Esophagus squamous epithelium (tissue), 5 donors: ENCODE data around the gene ARHGAP11A. TPM values are rescaled to one million over a fixed set of nuclear protein-coding genes. Genes with fewer than 3 reads are reported as not detected.

Experiments used
- DNase-seq: peaks from one replicate; lab custom pipeline; 2025; lab: John Stamatoyannopoulos, UW
- H3K27ac ChIP-seq, 4 donors: fragments of 200-600 bp; sonication (generic); one replicate each; pipeline ENCODE4 v1.5.1; 2016 to 2019; ENCODE audit warnings: mild to moderate bottlenecking in 1 of 4
- H3K27me3 ChIP-seq, 4 donors: fragments of 200-600 bp; sonication (generic); 1 replicate in 3 of 4; 2 replicates in 1 of 4; pipeline versions ENCODE4 v1.5.1 to v1.6.0; 2017 to 2021; ENCODE audit warnings: antibody characterized with exemption in 1 of 4
- H3K36me3 ChIP-seq, 3 donors: fragments of 200-600 bp; sonication (generic); one replicate each; pipeline ENCODE4 v1.5.1; 2016 to 2019
- H3K4me1 ChIP-seq, 3 donors: fragments of 200-600 bp; sonication (generic); one replicate each; pipeline ENCODE4 v1.5.1; 2017 to 2019
- H3K4me3 ChIP-seq, 4 donors: fragments of 200-600 bp; sonication (generic); 1 replicate in 3 of 4; 2 replicates in 1 of 4; pipeline ENCODE4 v1.5.1; 2016 to 2019; ENCODE audit warnings: mild to moderate bottlenecking in 2 of 4, moderate library complexity in 1 of 4
- H3K9me3 ChIP-seq, 3 donors: fragments of 200-600 bp; sonication (generic); one replicate each; pipeline ENCODE4 v1.5.1; 2016 to 2019
- CTCF ChIP-seq, 6 experiments: fragments of 450-650 bp in 4 of 6; fragments of 200-600 bp in 2 of 6; sonication (generic) in 2 of 6; IDR thresholded peaks; one replicate each; pipeline ENCODE4 v1.5.1; 2016 to 2019; ENCODE audit warnings: antibody characterized with exemption in 6 of 6, mild to moderate bottlenecking in 4 of 6, moderate library complexity in 4 of 6
- POLR2A ChIP-seq, 4 donors: fragments of 450-650 bp; IDR thresholded peaks; one replicate each; pipeline ENCODE4 v1.6.1; 2017; ENCODE audit warnings: antibody characterized with exemption in 4 of 4, mild to moderate bottlenecking in 4 of 4, moderate library complexity in 3 of 4
- WGBS, 2 donors: methylation state at CpG; one replicate each; pipeline ENCODE4 v1.1.5; 2018; 5-methylcytosine and 5-hydroxymethylcytosine counted together
- intact Hi-C: fragments of 100-400 bp; cut with DNase I; formaldehyde crosslinking; loops from one replicate; pipeline ENCODE4 v1.15.0; 2022
- total RNA-seq, 4 donors: library from RNA; depleted of rRNA; stranded (reverse); fragments of >200 nt; gene quantifications; one replicate each; pipeline ENCODE4 v1.1.0, GENCODE V29; 2016
- donor health status: DM: yes; HTN: yes; CAD: no.

ARHGAP11A gene
- total RNA-seq, 4 donors from 2014 or later = 4.7 to 17.4 (median 8.1) TPM

GRCh38 chr15:32668942-32669341, 53.6 kb downstream of the ARHGAP11A start:
- intact Hi-C loops = no loop called here
- TF ChIP-seq CTCF (IDR thresholded peaks at IDR 0.05) (no peak), POLR2A (IDR thresholded peaks at IDR 0.05) (no peak)
- 94% methylated on average over 1 to 2 of the region's 2 CpGs for WGBS, 2 donors
- Histone ChIP-seq H3K27ac (peak overlapping the region in 3 of 4 donors; percentile 11 to 76 (median 57)), H3K27me3 (no peaks in the 10 kb centered on the region), H3K36me3 (no peaks in the 10 kb centered on the region), H3K4me3 (no peak overlapping the region), H3K4me1 (peaks cover 0 to 9% (median 0%) of the 10 kb centered on the region in 3 donors), H3K9me3 (no peaks in the 10 kb centered on the region)
- no peak for DNase-seq

- intact Hi-C loops = no loop called here
- peak overlapping the region in 3 of 4 donors; percentile 57 to 88 (median 76) for H3K27ac ChIP-seq
These were observed 54.8 kb downstream of the ARHGAP11A start for GRCh38 chr15:32669896-32670611.

GRCh38 chr15:32670623-32671022, 55.3 kb downstream of the ARHGAP11A start:
- no peak for TF ChIP-seq CTCF (IDR thresholded peaks at IDR 0.05)
- no peak for TF ChIP-seq POLR2A (IDR thresholded peaks at IDR 0.05)
- 60 to 65% methylated on average over 3 of the region's 3 CpGs for WGBS, 2 donors
- Histone ChIP-seq H3K4me3 (no peak overlapping the region), H3K9me3 (no peaks in the 10 kb centered on the region), H3K36me3 (no peaks in the 10 kb centered on the region), H3K27ac (peak overlapping the region in 3 of 4 donors; percentile 57 to 88 (median 76)), H3K4me1 (peaks cover 0 to 17% (median 2%) of the 10 kb centered on the region in 3 donors), H3K27me3 (no peaks in the 10 kb centered on the region)
- DNase-seq = no peak
- intact Hi-C loops = no loop called here

More at GRCh38 chr15:32669896-32670611, 54.8 kb downstream of the ARHGAP11A start:
- WGBS, 2 donors = 26 to 38% methylated on average over 5 of the region's 5 CpGs
- Histone ChIP-seq H3K36me3 (no peaks in the 10 kb centered on the region), H3K9me3 (no peaks in the 10 kb centered on the region), H3K4me3 (peak overlapping the region in 1 of 4 donors; percentile 29), H3K27me3 (no peaks in the 10 kb centered on the region), H3K4me1 (peaks cover 0 to 11% (median 0%) of the 10 kb centered on the region in 3 donors)
- TF ChIP-seq POLR2A (IDR thresholded peaks at IDR 0.05) = no peak
- no peak for TF ChIP-seq CTCF (IDR thresholded peaks at IDR 0.05)
- no peak for DNase-seq

GRCh38 chr15:32671339-32672325, 56.3 kb downstream of the ARHGAP11A start:
- Histone ChIP-seq H3K4me1 (peaks cover 0 to 27% (median 10%) of the 10 kb centered on the region in 3 donors), H3K9me3 (no peaks in the 10 kb centered on the region), H3K36me3 (no peaks in the 10 kb centered on the region), H3K27ac (peak overlapping the region in 3 of 4 donors; percentile 57 to 88 (median 76)), H3K27me3 (no peaks in the 10 kb centered on the region), H3K4me3 (no peak overlapping the region)
- intact Hi-C loops = no loop called here
- TF ChIP-seq CTCF (IDR thresholded peaks at IDR 0.05) (no peak), POLR2A (IDR thresholded peaks at IDR 0.05) (no peak)
- DNase-seq = no peak
- 87 to 91% methylated on average over 25 to 26 of the region's 29 CpGs for WGBS, 2 donors
